GM19025 (cell line): ENCODE data around the gene GET4.
A peak's percentile ranks its signal among the peaks of the same experiment; 100 is the strongest.

ENCODE experiments used
- ATAC-seq: cut with Tn5 transposase; IDR thresholded peaks from one replicate; pipeline ENCODE4 v1.9.1; 2021; ENCODE audit warnings: mild to moderate bottlenecking, low read depth, moderate library complexity; ENCODE audit not compliant: unreplicated experiment

The GET4 gene, protein sequence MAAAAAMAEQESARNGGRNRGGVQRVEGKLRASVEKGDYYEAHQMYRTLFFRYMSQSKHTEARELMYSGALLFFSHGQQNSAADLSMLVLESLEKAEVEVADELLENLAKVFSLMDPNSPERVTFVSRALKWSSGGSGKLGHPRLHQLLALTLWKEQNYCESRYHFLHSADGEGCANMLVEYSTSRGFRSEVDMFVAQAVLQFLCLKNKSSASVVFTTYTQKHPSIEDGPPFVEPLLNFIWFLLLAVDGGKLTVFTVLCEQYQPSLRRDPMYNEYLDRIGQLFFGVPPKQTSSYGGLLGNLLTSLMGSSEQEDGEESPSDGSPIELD

DNA sequence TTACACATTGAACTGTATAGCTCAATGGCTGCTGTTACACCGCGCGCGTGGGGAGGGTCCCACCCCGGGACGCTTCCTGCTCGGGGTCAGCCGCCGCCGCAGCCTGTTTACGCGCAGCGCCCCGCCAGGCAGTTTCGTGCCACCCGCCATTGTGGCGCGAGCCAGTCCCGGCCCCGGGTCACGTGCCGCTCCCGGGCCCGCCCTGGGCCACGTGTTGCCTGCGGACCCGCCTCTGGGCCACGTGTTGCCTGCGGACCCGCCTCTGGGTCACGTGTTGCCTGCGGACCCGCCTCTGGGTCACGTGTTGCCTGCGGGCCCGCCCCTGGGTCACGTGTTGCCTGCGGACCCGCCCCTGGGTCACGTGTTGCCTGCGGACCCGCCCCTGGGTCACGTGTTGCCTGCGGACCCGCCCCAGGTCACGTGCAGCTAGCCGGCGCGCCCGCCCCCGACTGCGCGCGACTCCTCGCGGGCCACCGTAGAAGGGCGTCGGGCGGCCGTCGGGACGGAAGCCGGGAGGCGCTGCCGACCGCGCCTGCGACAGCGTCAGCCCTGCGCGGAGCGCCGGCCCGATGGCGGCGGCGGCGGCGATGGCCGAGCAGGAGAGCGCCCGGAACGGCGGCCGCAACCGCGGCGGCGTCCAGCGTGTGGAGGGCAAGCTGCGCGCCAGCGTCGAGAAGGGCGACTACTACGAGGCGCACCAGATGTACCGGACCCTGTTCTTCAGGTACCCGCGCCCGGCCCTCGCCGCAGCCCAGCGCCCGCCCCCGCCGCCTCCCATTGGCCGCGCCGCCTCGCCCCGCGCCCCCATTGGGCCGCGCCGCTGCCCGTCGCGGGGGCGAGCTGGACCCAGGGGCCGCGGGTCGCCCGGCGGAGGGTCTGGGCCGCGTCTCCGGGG is at the start of gene GET4:
GET4 (plus strand) TSS at position 478 of the 895 bp plus-strand sequence; CDS start at position 570, 92 bp downstream.
- peak; percentile 80 for ATAC-seq

DNA sequence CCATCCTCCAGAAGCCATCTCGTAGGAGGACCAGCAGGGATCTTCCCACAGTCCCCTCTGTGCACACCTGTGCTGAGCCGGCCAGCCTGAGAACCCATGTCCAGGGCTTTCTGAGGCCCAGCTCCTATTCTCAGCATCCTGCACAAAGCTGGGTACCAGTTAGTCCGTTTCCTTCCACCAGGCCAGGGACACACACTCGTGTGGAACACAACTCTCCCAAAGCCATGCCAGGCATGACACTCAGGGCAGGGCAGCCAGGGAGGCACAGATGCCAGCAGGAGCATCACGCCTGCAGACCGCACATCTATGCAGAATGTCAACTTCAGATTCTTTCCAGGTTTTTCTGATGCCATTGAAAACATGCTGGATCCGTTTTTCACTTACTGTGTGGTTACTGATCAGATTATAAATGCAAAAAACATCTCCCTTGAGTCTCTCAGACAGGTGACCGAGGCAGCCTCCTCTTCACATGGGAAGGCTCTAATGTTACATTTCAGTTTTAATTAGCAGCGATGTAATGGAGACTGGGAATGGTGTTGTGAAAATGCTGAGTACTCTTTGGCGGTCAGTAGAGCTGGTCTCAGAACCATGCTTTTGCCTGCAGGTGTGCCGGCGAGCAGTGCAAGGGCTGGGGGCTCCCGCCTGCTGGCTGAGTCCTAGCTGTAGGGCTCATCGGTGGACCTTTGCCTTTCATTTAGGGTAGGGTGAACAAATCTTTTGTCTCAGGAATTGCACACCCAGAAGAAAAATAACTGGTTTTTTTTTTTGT is 47.4 kb upstream of the GET4 start:
- ATAC-seq, result no peak

DNA sequence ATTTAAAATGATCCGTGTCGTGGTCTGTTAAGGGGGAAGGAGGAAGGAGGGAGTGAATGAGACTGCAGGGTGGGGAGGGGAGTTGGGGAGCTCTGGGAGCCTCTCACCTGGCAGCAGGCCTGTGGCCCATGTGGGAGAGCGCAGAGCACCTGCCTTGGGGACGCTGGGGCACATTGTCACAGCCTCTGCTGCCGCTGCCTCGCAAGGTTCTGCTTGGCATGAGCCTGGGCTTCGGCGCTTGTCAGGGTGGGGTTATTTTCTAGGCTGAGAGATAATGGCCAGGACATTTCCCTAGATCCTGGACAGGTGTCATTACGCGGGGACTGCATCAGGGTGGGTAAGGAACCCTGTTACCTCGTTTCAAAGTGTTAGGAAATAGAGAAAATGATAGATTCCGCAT is 46.3 kb upstream of the GET4 start:
- no peak for ATAC-seq

DNA sequence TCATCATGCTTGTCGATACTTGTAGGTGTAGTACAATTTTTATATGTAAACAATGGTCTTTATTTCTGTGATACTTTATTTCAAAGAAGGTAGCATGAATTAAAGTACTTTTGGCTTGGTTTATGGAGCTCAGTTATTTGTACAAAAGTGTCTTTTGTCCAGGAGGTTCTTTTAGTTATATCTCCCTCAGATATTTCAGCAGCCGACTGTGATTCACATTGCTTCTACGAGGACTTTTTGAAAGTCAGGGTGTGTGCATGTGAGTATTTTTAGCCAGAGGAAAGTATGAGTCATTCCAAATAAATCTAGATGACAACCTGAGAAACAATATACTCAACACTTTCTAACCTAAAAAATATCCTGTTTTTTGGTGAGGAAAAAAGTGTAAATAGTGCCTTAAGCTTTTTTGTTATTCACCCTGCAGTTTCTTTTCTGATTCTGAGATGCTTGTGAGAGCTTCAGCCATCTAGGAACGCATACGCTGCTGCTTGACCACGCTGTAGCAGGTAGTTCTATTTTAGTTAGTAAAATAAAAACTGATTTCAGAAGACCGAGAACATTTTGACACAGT is 44.7 kb upstream of the GET4 start:
- peak; percentile 59 for ATAC-seq

DNA sequence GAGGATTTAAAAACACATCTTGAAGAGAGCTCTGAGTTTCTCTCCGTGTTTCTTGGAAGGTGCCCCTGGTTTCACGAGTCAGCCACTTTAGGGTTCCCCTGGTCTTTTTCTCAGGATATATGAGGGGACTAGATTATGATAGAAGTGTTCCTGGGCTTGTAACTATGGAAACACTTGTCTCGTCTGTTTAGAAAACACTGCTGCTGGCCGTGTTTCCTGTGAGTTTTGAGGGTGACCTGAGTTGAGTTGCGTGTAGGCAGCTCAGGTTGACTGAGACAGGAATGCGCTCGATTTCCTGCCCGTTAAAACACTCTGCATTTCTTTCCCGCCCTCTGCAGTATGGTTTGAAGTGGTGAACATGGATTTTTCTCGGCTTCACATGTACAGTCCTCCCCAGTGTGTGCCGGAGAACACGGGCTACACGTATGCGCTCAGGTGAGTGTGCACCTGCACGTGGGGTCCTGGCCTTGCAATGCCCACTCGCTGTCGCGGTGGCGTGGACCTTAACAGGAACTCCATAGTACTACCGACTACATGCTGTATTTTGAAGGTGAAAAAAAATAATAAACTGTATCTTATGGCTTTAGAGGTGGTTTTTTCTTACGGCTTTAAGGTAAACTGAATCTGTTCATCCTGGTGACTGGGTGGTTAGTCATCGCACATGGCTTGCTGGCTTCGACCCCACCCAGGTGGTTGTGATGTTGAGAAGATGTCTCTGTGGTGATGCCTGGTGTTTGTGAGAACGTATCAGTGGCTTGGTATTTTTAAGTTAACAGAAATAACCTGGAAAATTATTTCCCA is 44.0 kb upstream of the GET4 start, which contains the start of gene SUN1:
SUN1 (plus strand) TSS at position 310 of the 801 bp plus-strand sequence; CDS start at position 359, 49 bp downstream.
- peak; percentile 40 for ATAC-seq

DNA sequence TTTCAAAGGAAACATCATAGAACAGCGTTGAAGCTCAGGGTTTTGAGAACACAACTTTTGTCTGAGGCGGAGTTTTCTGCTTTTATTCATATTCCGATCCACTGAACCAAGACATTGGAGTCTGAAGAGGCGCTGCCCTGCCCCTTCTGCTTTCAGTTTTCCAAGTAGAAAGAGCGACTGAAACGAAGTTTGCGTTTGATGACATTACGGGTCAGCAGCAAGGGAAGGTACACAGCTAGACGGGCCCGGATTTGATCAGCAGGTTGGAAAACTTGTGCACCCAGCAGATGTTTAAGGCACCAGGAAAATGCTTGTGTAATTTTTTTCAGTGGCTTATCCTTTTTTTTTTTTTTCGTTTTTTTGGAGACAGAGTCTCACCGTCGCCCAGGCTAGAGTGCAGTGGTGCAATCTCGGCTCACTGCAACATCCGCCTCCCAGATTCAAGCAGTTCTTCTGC is 43.4 kb upstream of the GET4 start:
- no peak for ATAC-seq

DNA sequence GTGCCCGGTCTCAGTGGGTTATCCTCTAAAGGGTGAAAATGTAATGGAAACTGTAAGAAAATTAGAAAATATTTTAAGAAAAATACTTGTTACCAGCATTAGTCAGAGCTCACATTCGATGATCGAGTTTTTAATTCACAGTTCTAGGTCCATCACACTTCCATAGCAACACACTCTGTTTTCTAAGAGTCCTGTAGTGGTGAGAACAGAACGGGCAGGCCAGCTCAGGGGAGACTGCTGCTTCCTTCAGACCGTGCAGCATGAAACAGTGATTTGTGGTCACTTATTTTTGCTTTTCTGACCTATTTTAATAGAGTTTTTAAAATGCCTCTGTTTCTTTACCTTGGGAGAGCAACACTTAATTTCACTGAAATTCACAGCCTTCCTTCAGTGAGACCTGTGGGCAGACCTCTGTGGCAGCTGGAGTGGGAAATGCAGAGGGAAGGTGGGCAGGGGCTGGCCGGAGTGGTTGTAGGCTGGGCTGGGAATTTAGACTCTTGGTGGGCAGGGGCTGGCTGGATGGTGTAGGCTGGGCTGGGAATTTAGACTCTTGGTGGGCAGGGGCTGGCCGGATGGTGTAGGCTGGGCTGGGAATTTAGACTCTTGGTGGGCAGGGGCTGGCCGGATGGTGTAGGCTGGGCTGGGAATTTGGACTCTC is 42.6 kb upstream of the GET4 start:
- ATAC-seq, result no peak

DNA sequence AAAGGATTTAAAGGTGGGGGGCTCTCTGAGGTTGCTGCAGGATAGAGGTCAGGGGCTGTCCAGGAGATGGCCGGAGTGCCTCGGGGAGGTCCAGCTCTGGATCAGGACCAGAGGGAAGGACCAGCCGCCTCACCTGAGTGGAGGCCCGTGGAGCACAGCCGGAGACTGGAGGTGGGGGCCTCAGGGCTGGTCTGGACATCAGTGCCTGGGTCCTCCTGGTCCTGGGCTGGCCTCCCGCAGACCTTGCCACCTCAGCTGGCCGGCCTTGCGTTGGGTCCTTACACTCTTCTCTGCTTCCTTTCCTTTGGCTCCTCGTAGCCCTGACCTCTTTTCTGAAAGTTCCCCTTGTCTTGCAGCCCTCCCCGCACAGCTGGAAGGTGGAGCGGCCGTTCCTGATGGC is 42.1 kb upstream of the GET4 start:
- ATAC-seq, result no peak

DNA sequence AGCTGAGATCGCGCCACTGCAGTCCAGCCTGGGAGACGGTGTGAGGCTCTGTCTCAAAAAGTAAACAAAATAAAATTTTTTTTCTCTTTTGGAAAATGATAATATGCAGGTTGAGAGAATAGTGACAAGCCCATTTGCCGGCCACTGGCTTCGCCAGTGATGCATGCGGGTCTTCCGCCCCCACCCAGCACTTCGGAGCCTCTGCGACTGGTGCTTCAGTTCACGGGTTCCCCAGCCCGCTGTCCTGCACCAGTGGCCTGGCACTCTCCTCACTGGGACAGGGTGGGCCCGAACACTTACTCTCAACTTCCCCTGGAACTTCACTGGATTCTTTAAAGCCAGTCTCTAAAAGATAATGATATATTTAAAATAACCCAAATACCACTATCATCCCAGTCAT is 41.3 kb upstream of the GET4 start:
- ATAC-seq, result no peak

DNA sequence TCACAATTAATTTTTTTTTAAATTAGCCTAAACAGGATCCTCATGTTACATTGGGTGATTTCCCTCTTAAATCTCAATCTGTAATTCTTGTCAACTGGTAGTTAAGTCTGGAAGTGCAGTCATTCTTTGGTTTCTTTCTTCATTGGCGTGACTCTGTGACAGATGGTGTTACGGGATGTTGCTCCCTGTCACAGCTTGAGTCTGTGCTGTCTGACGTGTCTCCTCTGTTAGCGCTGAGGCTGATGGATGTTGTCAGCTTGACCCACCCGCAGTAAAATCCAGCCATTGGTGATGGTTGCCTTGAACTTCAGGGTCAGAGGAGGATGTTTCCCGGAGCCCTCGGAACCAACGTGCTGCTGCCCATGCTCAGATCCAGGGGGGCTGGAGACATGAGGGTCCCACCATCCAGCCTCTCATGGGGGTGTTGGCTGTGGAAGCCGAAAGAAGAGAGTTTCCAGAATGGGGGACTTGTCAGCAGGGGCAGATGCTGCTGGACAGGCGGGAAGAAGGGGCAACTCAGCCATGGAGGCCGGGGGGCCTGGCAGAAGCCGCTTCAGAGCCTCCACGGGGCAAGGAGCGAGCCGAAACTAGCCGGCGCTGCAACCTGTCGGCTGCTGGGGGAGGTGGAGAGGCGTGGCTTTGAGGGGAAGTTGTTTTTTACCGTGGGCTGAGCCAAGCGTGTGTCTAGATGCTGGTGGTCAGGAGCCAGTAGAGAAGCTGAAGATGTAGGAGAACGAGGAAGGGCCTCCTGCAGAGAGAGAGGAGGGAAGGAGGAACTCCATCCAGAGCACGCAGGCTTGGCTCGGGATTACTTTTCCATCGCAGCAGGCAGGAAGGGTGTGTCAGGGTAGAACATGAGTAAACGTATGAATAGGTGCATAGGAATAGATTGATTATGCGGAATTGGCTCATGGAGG is 40.6 kb upstream of the GET4 start:
- no peak for ATAC-seq

DNA sequence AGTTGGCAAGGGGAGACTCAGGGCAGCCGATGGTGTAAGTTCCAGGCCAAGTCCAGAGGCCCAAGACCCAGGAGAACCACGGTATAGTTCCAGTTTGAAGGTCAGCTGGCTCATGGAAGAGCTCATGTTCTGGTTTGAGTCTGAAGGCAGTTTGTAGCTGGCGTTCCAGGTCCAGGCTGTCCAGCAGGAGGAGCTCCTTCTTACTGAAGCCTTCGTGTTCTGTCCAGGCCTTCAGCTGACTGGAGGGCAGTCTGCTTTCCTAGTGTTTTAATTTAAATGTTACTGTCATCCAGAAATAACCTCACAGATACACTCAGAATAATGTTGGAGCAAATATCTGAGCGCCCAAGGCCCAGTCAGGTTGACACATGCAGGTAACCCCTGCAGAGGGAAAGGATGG is 39.9 kb upstream of the GET4 start:
- no peak for ATAC-seq

DNA sequence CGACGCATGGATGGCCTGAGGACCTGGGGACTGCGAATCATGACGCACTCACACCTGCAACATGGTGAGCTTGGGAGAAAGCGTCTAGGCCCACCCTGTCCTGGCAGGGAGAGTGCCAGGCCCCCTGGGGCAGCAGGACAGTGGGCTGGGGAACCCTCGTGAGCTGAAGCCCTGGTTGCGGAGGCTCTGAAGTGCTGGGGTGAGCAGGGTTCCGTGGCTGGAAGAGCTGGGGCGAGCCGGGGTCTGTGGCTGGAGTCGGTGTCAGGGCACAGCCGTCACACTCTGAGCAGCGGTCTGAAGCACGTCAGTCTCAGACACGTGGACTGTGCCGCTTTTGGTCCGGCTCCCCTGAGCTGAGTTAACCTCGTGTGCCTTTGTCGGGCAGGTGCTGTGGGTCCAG is 39.4 kb upstream of the GET4 start:
- no peak for ATAC-seq

DNA sequence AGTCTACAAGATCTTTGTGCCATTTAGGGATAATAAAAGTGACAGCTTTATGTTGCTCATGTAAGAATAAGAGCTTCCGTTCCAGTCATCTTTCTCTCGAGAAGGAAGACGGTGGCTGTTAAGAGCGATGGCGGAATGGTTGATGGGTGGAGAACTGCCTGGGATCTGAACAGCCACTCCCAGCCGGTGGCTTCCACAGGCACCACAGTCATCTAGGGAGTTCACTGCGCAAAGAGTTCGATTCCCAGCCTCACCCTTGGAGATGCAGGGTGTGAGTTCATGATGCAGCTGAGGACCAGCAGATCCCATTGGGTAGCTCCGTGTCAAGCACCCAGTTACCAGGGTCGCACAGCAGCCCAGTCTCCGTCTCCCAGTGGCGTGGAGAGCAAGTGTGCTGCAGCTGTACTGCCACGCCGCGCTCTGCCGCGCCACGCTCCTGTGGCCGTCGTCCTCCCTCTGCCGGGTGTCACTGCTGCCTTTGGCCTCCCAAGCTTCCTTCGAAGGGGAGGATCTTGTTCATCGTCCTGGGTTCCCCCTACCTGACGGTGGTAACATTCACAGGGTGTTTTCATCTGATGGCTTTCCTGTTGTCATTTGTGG is 36.3 kb upstream of the GET4 start:
- no peak for ATAC-seq

DNA sequence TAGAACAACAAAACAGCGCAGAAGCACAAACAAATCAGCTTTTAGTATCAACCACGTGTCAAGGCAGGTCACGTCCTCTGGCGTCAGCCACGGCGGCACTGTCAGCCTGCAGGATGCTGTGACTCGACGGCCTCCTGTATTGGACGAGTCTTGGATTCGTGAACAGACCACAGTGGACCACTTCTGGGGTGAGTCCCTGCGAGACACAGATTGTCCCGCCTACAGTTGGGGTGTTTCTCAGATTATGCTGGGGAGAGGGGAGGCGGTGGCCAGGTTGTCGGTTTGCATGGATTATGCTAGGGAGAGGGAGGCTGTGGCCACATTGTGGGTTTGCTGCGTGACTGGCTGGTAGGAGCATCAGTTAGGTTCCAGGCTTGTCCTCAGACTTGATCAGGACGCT is 34.4 kb upstream of the GET4 start:
- no peak for ATAC-seq

DNA sequence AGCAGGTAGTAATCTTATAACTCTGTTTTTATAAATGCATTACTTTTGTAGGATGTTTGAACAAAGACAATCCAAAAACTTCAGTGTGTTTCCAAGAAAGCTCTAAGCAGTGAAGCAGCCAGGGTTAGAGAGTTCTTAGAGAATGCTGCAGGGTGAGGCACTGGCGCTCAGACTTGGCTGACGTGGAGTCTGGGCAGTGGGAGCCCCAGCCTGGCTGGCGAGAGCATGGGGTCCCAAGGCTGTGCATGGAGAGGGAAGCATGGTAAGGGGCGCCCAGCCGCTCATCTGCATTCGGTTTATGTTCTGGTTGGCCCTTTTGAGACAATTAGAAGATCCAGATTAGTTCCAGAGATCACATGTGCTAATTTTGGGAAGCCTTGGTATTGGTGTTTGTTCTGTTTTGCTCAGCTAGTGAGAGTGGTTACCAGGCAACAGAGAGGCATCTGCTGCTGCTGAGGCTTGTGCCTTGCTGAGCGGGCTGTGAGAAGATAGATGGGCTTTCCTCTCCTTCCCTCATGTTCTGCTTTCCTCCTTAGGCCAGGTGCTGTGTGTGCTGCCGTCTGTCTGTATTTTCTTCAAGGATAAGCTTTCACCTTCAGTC is 33.8 kb upstream of the GET4 start:
- ATAC-seq, result no peak

DNA sequence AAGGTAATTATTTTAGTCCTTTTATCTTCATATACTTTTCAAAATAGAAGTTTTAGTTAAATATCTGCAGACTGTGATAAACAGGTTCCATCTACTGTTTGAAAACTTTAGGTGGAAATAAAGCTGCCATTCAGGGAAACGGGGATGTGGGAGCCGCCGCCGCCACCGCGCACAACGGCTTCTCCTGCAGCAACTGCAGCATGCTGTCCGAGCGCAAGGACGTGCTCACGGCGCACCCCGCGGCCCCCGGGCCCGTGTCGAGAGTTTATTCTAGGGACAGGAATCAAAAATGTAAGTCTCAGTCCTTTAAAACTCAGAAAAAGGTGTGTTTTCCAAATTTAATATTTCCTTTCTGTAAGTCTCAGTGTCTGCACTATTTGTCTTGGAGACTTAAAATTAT is 33.1 kb upstream of the GET4 start:
- no peak for ATAC-seq

DNA sequence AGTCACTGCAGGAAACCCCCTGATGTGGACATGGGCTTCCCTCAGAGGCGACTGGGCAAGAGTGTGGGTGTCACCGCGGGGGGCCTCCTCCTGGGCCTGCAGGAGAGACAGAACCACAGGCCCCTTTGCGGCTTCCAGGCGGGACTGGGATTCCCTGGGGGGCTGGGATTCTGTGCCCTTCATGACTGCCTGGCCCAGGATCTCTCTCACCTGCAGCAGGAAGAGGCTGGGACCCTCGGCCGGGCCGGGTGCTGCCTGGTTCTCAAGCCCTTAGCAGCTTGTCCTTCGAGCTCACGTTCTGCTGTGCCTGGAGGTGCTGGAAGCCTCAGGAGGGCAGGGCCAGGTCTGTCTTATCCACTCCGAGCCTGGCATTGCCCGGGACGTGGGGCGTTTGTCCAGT is 32.3 kb upstream of the GET4 start:
- ATAC-seq, result no peak
